ENCODE results near the gene DOK6.
"Not testable (repeated sequence)": the region's sequence is repeated elsewhere in the genome, so short reads cannot be mapped to it uniquely, and the experiment has no call there.

The DOK6 gene

GRCh38 chr18:69400253-69400975, at the start of gene DOK6:
Gene DOK6, plus strand, starts transcription at chr18:69400888.
- DNase-seq, result peak; percentile 24

- DNase-seq, result no peak
Measured at GRCh38 chr18:69353023-69353422, 47.7 kb upstream of the DOK6 start.

GRCh38 chr18:69357590-69357989, 43.1 kb upstream of the DOK6 start:
- DNase-seq, result no peak

- DNase-seq, result no peak
Measured at GRCh38 chr18:69358212-69358895, 42.3 kb upstream of the DOK6 start.

- DNase-seq, result not testable (repeated sequence)
Measured at GRCh38 chr18:69359768-69360167, 40.9 kb upstream of the DOK6 start.

- DNase-seq, result no peak
Measured at GRCh38 chr18:69364930-69365329, 35.8 kb upstream of the DOK6 start.

GRCh38 chr18:69365658-69366057, 35.0 kb upstream of the DOK6 start:
- DNase-seq, result no peak

GRCh38 chr18:69367104-69367503, 33.6 kb upstream of the DOK6 start:
- DNase-seq, result no peak

GRCh38 chr18:69371729-69372128, 29.0 kb upstream of the DOK6 start:
- no peak for DNase-seq

- DNase-seq, result no peak
Measured at GRCh38 chr18:69380324-69380723, 20.4 kb upstream of the DOK6 start.

- no peak for DNase-seq
Measured at GRCh38 chr18:69383186-69383585, 17.5 kb upstream of the DOK6 start.

GRCh38 chr18:69387186-69387585, 13.5 kb upstream of the DOK6 start:
- DNase-seq, result no peak

- no peak for DNase-seq
Measured at GRCh38 chr18:69388222-69388621, 12.5 kb upstream of the DOK6 start.

- no peak for DNase-seq
Measured at GRCh38 chr18:69397096-69397495, 3.6 kb upstream of the DOK6 start.

- DNase-seq, result no peak
Measured at GRCh38 chr18:69399253-69399652, 1.4 kb upstream of the DOK6 start.

- DNase-seq, result no peak
Measured at GRCh38 chr18:69400976-69401225, 213 bp downstream of the DOK6 start.

GRCh38 chr18:69401226-69401971, 711 bp downstream of the DOK6 start:
- peak; percentile 18 for DNase-seq

- DNase-seq, result no peak
Measured at GRCh38 chr18:69401972-69402532, 1.4 kb downstream of the DOK6 start.

- DNase-seq, result no peak
Measured at GRCh38 chr18:69402533-69402989, 1.9 kb downstream of the DOK6 start.

- DNase-seq, result no peak
Measured at GRCh38 chr18:69408522-69408921, 7.8 kb downstream of the DOK6 start.

- no peak for DNase-seq
Measured at GRCh38 chr18:69411199-69411598, 10.5 kb downstream of the DOK6 start.

- DNase-seq, result no peak
Measured at GRCh38 chr18:69414184-69414583, 13.5 kb downstream of the DOK6 start.

GRCh38 chr18:69432847-69433246, 32.2 kb downstream of the DOK6 start:
- no peak for DNase-seq

GRCh38 chr18:69435000-69435399, 34.3 kb downstream of the DOK6 start:
- no peak for DNase-seq

All from stimulated activated CD4-positive, alpha-beta T cell treated with anti-CD3 and anti-CD28 coated beads, Interleukin-15, amount 100 ng/mL, for 24 hours (primary cell).